Measurements from ENCODE around the gene AMN1. TPM values are rescaled to one million over a fixed set of nuclear protein-coding genes. Genes with fewer than 3 reads are reported as not detected.

AMN1 gene
- total RNA-seq, 1 experiment from 2014 or later: 12.1 TPM

- TF ChIP-seq, protein P1, sequence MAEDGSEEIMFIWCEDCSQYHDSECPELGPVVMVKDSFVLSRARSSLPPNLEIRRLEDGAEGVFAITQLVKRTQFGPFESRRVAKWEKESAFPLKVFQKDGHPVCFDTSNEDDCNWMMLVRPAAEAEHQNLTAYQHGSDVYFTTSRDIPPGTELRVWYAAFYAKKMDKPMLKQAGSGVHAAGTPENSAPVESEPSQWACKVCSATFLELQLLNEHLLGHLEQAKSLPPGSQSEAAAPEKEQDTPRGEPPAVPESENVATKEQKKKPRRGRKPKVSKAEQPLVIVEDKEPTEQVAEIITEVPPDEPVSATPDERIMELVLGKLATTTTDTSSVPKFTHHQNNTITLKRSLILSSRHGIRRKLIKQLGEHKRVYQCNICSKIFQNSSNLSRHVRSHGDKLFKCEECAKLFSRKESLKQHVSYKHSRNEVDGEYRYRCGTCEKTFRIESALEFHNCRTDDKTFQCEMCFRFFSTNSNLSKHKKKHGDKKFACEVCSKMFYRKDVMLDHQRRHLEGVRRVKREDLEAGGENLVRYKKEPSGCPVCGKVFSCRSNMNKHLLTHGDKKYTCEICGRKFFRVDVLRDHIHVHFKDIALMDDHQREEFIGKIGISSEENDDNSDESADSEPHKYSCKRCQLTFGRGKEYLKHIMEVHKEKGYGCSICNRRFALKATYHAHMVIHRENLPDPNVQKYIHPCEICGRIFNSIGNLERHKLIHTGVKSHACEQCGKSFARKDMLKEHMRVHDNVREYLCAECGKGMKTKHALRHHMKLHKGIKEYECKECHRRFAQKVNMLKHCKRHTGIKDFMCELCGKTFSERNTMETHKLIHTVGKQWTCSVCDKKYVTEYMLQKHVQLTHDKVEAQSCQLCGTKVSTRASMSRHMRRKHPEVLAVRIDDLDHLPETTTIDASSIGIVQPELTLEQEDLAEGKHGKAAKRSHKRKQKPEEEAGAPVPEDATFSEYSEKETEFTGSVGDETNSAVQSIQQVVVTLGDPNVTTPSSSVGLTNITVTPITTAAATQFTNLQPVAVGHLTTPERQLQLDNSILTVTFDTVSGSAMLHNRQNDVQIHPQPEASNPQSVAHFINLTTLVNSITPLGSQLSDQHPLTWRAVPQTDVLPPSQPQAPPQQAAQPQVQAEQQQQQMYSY (CRISPR knock-in tag; IDR thresholded peaks at IDR 0.05): no peak
- TF ChIP-seq NR3C1 (CRISPR knock-in tag; conservative IDR thresholded peaks at IDR 0.05; ENCODE audit: low read depth) (no peak), FOXJ3 (CRISPR knock-in tag; IDR thresholded peaks at IDR 0.05; ENCODE audit: borderline replicate concordance) (no peak)
- TF ChIP-seq, protein P2, sequence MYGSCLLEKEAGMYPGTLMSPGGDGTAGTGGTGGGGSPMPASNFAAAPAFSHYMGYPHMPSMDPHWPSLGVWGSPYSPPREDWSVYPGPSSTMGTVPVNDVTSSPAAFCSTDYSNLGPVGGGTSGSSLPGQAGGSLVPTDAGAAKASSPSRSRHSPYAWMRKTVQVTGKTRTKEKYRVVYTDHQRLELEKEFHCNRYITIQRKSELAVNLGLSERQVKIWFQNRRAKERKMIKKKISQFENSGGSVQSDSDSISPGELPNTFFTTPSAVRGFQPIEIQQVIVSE (CRISPR knock-in tag; IDR thresholded peaks at IDR 0.05; ENCODE audit: borderline replicate concordance): no peak
Measured at GRCh38 chr12:31715283-31715825, 13.5 kb downstream of the AMN1 start (continued).

DNA sequence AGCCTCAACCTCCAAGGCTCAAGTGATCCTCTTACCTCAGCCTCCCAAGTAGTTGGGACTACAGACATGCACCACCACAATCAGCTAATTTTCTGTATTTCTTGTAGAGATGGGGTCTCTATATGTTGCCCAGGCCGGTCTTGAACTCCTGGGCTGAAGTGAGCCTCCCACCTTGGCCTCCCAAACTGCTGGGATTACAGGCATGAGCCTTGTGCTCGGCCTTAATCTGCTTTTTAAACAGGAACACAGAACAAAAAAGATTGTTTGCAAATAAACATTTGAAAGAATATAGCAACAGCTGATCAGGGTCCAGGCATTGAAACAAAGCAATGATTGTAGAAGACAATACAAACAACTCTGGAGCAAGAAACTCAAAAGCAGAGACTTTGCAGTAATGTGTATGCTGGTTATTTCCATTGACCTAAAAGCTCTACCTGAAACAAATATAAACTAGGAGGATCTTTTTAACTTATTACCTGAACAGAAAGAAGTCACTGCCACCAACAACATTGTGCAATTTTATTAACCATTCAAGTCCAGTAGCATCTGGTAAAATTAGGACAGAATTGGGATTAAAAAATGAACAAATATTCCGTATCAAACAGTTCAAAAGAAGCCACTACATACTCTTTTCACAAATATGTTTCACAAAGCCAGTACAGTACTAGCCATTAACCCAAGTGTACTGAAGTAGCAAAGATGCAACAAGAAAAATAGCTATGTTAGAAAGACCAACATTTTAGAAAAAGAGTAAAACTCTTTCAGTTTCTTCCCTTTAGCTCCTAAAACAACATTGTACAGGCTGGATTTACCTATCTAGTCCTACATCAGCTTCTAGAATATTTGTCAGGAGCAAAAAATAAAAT lies 14.2 kb downstream of the AMN1 start:
- Mint-ChIP-seq H3K36me3 (peaks cover 35% of the 10 kb centered on the region), H3K4me3 (no peak overlapping the region), H3K27me3 (ENCODE audit: low read depth) (no peaks in the 10 kb centered on the region), H3K9me3 (peaks cover 29% of the 10 kb centered on the region), H3K27ac (no peak overlapping the region), H3K4me1 (peaks cover 17% of the 10 kb centered on the region)
- ATAC-seq (no peak), DNase-seq (ENCODE audit: low spot score) (no peak)
- TF ChIP-seq JUN (CRISPR knock-in tag; IDR thresholded peaks at IDR 0.05) (no peak), PRRX2 (CRISPR knock-in tag; IDR thresholded peaks at IDR 0.05) (no peak), CREB1 (CRISPR knock-in tag; IDR thresholded peaks at IDR 0.05) (no peak), ATF1 (CRISPR knock-in tag; IDR thresholded peaks at IDR 0.05) (no peak), ZNF121 (CRISPR knock-in tag; IDR thresholded peaks at IDR 0.05) (peak; percentile 88), ZNF425 (CRISPR knock-in tag; conservative IDR thresholded peaks at IDR 0.05) (no peak), TEAD4 (CRISPR knock-in tag; IDR thresholded peaks at IDR 0.05) (no peak), ZNF416 (CRISPR knock-in tag; IDR thresholded peaks at IDR 0.05) (no peak)
- TF ChIP-seq, protein P3, sequence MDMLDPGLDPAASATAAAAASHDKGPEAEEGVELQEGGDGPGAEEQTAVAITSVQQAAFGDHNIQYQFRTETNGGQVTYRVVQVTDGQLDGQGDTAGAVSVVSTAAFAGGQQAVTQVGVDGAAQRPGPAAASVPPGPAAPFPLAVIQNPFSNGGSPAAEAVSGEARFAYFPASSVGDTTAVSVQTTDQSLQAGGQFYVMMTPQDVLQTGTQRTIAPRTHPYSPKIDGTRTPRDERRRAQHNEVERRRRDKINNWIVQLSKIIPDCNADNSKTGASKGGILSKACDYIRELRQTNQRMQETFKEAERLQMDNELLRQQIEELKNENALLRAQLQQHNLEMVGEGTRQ (CRISPR knock-in tag; IDR thresholded peaks at IDR 0.05): no peak
- ChIA-PET CTCF (interaction anchor here (0.7 kb wide), 1 partner anchor 12 kb away, joined by 3 read pairs; no protein-coding TSS in a partner anchor), POLR2A (interaction anchor here (0.7 kb wide), 1 partner anchor 10 kb away, joined by 4 read pairs; no protein-coding TSS in a partner anchor)

DNA sequence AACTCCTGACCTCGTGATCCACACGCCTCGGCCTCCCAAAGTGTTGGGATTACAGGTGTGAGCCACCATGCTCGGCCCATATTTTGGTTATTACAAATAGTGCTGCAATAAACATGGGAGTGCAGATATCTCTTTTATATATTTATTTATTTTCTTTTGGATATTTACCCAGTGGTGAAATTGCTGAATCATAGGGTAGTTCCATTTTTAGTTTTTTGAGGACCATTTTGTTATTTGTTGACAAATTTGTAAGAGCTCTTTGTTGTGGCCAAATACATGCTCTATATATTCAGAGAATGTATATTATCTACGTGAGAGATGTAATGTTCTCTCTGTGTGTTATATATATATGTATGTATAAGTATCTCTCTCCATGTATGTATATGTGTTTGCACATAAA lies 15.9 kb downstream of the AMN1 start:
- Mint-ChIP-seq H3K36me3 (peaks cover 35% of the 10 kb centered on the region), H3K27me3 (ENCODE audit: low read depth) (no peaks in the 10 kb centered on the region), H3K4me1 (peaks cover 4% of the 10 kb centered on the region; the same call in 1 of the 2 replicates), H3K4me3 (no peak overlapping the region), H3K27ac (no peak overlapping the region), H3K9me3 (peaks cover 36% of the 10 kb centered on the region)
- ChIA-PET POLR2A (no interaction called here), CTCF (no interaction called here)
- DNase-seq (ENCODE audit: low spot score): no peak
- no peak for ATAC-seq
- TF ChIP-seq ZNF425 (CRISPR knock-in tag; conservative IDR thresholded peaks at IDR 0.05): no peak
- TF ChIP-seq ZNF219 (CRISPR knock-in tag; IDR thresholded peaks at IDR 0.05; ENCODE audit: borderline replicate concordance): no peak
- TF ChIP-seq EMX1 (CRISPR knock-in tag; IDR thresholded peaks at IDR 0.05): no peak
- no peak for TF ChIP-seq TCF7 (CRISPR knock-in tag; IDR thresholded peaks at IDR 0.05; ENCODE audit: low read depth)
- no peak for TF ChIP-seq GABPB1 (CRISPR knock-in tag; IDR thresholded peaks at IDR 0.05)
- TF ChIP-seq SMAD4 (CRISPR knock-in tag; IDR thresholded peaks at IDR 0.05): no peak
